Suprapubic skin (tissue), 4 donors: ENCODE measurements around the gene GTPBP6. TPM values are rescaled to one million over a fixed set of nuclear protein-coding genes. Genes with fewer than 3 reads are reported as not detected.

Experiments used
- DNase-seq, 2 donors: peaks; one replicate each; pipeline ENCODE4 v3.0.0-alpha.2; 2019; ENCODE audit warnings: low spot score in 2 of 2
- H3K27ac ChIP-seq: fragments of 200-600 bp; sonication (generic); one replicate; pipeline ENCODE4 v1.5.1; 2019
- H3K27me3 ChIP-seq: fragments of 200-600 bp; sonication (generic); one replicate; pipeline ENCODE4 v1.5.1; 2019
- H3K36me3 ChIP-seq: fragments of 200-600 bp; sonication (generic); one replicate; pipeline ENCODE4 v1.5.1; 2019
- H3K4me1 ChIP-seq: fragments of 200-600 bp; sonication (generic); one replicate; pipeline ENCODE4 v1.5.1; 2019
- H3K4me3 ChIP-seq: fragments of 200-600 bp; sonication (generic); one replicate; pipeline ENCODE4 v1.5.1; 2019; ENCODE audit warnings: mild to moderate bottlenecking
- H3K9me3 ChIP-seq: fragments of 200-600 bp; sonication (generic); one replicate; pipeline ENCODE4 v1.5.1; 2019
- CTCF ChIP-seq, 2 donors: fragments of 200-600 bp in 1 of 2; fragments of 450-650 bp in 1 of 2; sonication (generic) in 1 of 2; IDR thresholded peaks; one replicate each; pipeline ENCODE4 v1.5.1; 2016 to 2019; ENCODE audit warnings: antibody characterized with exemption in 2 of 2, mild to moderate bottlenecking in 1 of 2, moderate library complexity in 1 of 2
- EP300 ChIP-seq: sonication (generic); formaldehyde crosslinking; IDR thresholded peaks from one replicate; pipeline ENCODE4 v1.6.1; 2017; ENCODE audit warnings: antibody characterized with exemption
- POLR2A ChIP-seq, 2 donors: fragments of 450-650 bp; IDR thresholded peaks; one replicate each; pipeline ENCODE4 v1.6.1; 2017; ENCODE audit warnings: antibody characterized with exemption in 2 of 2, mild to moderate bottlenecking in 2 of 2, moderate library complexity in 2 of 2
- POLR2AphosphoS5 ChIP-seq, 3 donors: sonication (generic); formaldehyde crosslinking; IDR thresholded peaks; one replicate each; pipeline ENCODE4 v1.6.1; 2017; ENCODE audit warnings: antibody characterized with exemption in 3 of 3
- WGBS: methylation state at CpG from one replicate; pipeline ENCODE4 v1.1.5; 2018; 5-methylcytosine and 5-hydroxymethylcytosine counted together
- total RNA-seq, 4 donors: library from RNA; depleted of rRNA; stranded (reverse); fragments of >200 nt; gene quantifications; one replicate each; pipeline ENCODE4 v1.1.0, GENCODE V29; 2016

GTPBP6 gene
- total RNA-seq, 4 donors from 2014 or later = 29.7 to 36.4 (median 34.3) TPM

GRCh38 chrX:319579-320125 lies 1.1 kb upstream of the GTPBP6 start:
- H3K27ac ChIP-seq = peak overlapping the region; percentile 99
- no peak for TF ChIP-seq EP300
- no peak for TF ChIP-seq POLR2A (IDR thresholded peaks at IDR 0.05)
- TF ChIP-seq CTCF (IDR thresholded peaks at IDR 0.05) = no peak
- no peak for TF ChIP-seq POLR2AphosphoS5 (IDR thresholded peaks at IDR 0.05)
- H3K4me1 ChIP-seq = peaks cover 32% of the 10 kb centered on the region
- H3K4me3 ChIP-seq = peak overlapping the region; percentile 98
- DNase-seq = peak; percentile 82
- no peaks in the 10 kb centered on the region for H3K9me3 ChIP-seq
- H3K36me3 ChIP-seq = peaks cover 17% of the 10 kb centered on the region
- WGBS = 2% methylated on average over 8 of the region's 41 CpGs
- H3K27me3 ChIP-seq = peaks cover 5% of the 10 kb centered on the region

GRCh38 chrX:318068-318738 lies 393 bp downstream of the GTPBP6 start:
- DNase-seq = peak; percentile 100
- WGBS = 2% methylated on average over 35 of the region's 61 CpGs
- H3K9me3 ChIP-seq = no peaks in the 10 kb centered on the region
- peaks cover 29% of the 10 kb centered on the region for H3K36me3 ChIP-seq
- no peaks in the 10 kb centered on the region for H3K27me3 ChIP-seq
- H3K4me3 ChIP-seq = peak overlapping the region; percentile 98
- peaks cover 31% of the 10 kb centered on the region for H3K4me1 ChIP-seq
- H3K27ac ChIP-seq = peak overlapping the region; percentile 99
- peak in 2 of 3 donors; percentile 7 to 71 for TF ChIP-seq POLR2AphosphoS5 (IDR thresholded peaks at IDR 0.05)
- no peak for TF ChIP-seq CTCF (IDR thresholded peaks at IDR 0.05)
- peak; percentile 59 to 83 for TF ChIP-seq POLR2A (IDR thresholded peaks at IDR 0.05)
- TF ChIP-seq EP300 = no peak

- no peak for DNase-seq
- H3K27me3 ChIP-seq = no peaks in the 10 kb centered on the region
- H3K4me1 ChIP-seq = peaks cover 28% of the 10 kb centered on the region
- H3K27ac ChIP-seq = peak overlapping the region; percentile 99
- 41% methylated on average over 12 of the region's 28 CpGs for whole genome bisulfite sequencing
- no peaks in the 10 kb centered on the region for H3K9me3 ChIP-seq
- peaks cover 35% of the 10 kb centered on the region for H3K36me3 ChIP-seq
- TF ChIP-seq POLR2AphosphoS5 (IDR thresholded peaks at IDR 0.05) (no peak), CTCF (IDR thresholded peaks at IDR 0.05) (no peak), POLR2A (IDR thresholded peaks at IDR 0.05) (no peak), EP300 (no peak)
- peak overlapping the region; percentile 98 for H3K4me3 ChIP-seq
Measured at GRCh38 chrX:317424-318067, 1.1 kb downstream of the GTPBP6 start.

GRCh38 chrX:316351-317325 lies 2.0 kb downstream of the GTPBP6 start:
- DNase-seq = peak; percentile 70 to 78
- H3K9me3 ChIP-seq = no peaks in the 10 kb centered on the region
- no peaks in the 10 kb centered on the region for H3K27me3 ChIP-seq
- peaks cover 44% of the 10 kb centered on the region for H3K36me3 ChIP-seq
- no peak overlapping the region for H3K4me3 ChIP-seq
- peaks cover 28% of the 10 kb centered on the region for H3K4me1 ChIP-seq
- no peak for TF ChIP-seq CTCF (IDR thresholded peaks at IDR 0.05)
- 92% methylated on average over 33 of the region's 50 CpGs for WGBS
- H3K27ac ChIP-seq = no peak overlapping the region
